RPMI8226 (cell line): Measurements from ENCODE around the gene PRDM7.
"Not testable (repeated sequence)": the region's sequence is repeated elsewhere in the genome, so short reads cannot be mapped to it uniquely, and the experiment has no call there.

Experiments used
- DNase-seq: peaks from one replicate; pipeline ENCODE4 v3.0.0-alpha.2; 2015

Gene PRDM7

DNA sequence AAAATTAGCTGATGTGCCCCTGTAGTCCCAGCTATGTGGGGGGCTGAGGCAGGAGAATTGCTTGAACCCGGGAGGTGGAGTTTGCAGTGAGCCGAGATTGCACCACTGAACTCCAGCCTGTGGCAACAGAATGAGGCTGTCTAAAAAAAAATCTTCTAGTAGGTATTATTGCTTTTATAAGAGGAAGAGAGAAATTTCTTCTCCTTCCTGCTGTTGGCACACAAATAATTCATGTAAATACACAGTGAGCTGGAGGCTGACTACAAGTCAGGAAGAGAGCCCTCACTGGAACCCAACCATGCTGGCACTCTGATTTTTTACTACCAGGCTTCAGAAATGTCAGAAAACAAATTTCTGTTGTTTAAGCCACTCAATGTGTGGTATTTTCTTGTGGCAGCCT lies 6.7 kb downstream of the PRDM7 start:
- no peak for DNase-seq

DNA sequence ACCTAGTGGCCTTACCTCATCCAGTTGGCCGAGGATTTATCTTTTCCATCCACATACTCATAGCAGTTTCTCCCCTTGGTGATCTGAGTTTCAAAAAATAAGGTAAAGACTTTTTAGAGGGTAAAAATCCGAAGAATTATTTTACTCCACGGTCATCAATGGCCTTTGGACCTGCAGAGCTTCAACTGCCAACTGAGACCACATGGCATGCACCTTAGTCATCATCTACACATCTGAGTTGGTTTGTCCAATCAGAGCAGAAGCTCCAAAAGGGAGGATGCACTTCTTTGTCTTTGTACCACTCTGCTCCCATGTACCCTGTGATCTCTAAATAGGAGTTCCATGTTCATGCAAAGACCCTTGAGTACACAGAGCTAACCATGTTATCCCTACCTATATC lies 15.7 kb downstream of the PRDM7 start:
- DNase-seq, result no peak

DNA sequence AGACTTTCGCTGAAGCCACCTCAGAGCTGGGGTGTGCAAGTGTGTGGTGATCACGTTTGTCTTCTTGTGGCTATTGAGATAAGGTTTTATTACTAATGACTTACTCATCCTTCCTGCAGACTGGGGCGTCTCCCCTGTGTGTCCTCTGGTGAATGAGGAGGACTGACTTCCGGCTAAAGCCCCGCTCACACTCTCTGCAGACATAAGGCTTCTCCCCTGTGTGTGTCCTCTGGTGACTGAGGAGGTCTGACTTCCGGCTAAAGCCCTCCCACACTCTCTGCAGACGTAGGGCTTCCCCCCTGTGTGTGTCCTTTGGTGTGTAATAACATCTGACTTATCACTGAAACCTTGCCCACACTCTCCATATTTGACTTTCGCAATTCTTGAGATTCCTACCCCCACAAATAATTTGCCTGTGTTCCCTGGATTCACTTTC lies 19.4 kb downstream of the PRDM7 start:
- no peak for DNase-seq

DNA sequence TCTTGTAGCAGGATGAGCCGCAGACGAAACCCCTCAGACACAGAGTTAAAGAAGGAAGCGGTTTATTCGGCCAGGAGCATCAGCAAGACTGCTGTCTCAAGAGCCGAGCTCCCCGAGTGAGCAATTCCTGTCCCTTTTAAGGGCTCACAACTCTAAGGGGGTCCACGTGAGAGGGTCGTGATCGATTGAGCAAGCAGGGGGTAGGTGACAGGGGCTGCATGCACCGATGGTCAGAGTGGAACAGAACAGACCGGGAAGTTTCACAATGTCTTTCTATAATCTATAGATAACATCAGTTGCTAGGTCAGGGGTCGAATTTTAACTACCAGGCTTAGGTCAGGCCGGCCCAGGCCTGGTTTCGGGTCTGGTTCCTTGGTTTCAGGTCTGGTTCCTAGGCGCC lies 20.6 kb downstream of the PRDM7 start:
- DNase-seq, result not testable (repeated sequence)

DNA sequence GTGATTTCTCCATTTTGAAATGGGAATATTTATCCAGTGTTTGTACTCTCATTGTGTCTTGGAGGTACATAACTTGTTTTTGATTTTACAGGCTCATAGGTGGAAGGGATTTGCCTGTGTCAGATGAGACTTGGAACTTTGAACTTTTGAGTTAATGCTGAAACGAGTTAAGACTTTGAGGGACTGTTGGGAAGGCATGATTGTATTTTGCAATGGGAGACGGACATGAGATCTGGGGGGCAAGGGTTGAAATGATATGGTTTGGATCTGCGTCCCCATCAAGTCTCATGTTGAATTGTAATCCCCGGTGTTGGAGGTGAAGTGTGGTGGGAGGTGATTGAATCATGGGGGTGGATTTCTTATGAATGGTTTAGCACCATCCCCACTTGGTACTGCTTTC lies 21.8 kb downstream of the PRDM7 start:
- no peak for DNase-seq

DNA sequence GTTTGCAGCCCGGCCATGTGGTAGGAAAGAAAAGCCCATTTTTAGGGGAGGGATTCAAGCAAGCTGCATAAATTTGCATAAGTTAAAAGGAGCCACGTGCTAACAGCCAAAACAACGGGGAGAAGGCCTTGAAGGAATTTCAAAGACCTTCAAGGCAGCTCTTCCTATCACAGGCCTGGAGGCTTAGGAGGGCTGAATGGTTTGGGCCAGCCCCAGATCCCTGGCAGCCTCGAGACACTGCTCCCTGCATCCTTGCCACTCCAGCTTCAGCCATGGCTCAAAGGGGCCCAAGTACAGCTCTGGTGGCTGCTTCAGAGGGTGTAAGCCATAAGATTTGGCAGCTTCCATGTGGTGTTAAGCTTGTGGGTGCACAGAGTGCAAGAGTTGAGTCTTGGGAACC lies 22.6 kb downstream of the PRDM7 start:
- no peak for DNase-seq

DNA sequence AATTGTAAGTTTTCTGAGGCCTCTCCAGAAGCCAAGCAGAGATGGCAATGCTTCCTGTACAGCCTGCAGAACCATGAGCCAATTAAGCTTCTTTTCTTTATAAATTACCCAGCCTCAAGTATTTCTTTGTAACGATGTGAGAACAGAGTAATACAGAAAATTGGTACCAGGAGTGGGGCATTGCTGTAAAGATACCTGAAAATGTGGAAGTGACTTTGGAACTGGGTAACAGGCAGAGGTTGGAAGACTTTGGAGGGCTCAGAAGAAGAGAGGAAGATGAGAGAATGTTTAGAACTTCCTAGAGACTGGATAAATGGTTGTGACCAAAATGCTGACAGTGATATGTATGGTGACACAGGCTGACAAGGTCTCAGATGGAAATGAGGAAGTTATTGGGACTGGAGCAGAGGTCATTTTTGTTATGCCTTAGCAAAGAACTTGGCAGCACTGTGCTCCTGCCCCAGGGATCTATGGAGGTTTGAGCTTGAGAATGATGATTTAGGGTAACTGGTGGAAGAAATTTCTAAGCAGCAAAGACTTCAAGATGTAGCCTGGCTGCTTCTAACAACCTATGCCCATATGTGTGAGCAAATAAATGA lies 23.1 kb downstream of the PRDM7 start:
- no peak for DNase-seq

DNA sequence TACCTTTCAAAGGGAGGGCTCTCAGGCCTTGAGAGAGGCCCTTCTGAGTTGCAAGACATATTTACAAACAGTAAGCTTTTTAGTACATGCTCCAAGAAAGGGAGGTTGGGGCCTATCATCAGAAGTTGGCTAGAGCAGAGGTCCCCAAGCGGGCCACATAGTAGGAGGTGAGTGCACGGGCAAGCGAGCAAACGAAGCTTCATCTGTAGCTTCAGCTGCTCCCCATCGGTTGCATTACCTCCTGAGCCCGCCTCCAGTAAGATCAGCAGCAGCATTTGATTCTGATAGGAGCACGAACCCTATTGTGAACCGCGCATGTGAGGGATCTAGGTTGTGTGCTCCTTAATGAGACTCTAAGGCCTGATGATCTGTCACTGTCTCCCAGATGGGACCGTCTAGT lies 26.2 kb downstream of the PRDM7 start:
- DNase-seq, result no peak

DNA sequence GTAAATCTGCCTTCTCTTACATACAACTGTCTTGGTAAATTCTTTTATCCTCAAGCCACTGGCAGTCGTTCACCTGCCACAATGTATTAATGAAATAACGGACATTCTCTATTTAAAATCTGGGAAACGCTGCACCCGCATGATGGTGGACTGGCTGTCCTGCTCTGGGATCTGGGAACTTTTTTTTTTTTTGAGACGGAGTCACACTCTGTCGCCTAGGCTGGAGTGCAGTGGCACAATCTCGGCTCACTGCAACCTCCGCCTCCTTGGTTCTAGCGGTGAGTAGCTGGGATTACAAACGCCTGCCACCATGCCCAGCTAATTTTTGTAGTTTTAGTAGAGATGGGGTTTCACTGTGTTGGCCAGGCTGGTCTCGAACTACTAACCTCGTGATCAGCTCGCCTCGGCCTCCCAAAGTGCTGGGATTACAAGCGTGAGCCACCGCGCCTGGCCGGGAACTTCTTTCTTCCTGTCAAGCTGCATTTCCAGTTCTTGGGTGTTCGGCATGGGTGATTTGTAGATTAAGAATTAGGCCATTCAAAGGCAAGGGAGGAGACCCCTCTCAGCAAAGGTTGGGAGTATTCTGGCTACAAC lies 28.3 kb downstream of the PRDM7 start:
- DNase-seq, result no peak

DNA sequence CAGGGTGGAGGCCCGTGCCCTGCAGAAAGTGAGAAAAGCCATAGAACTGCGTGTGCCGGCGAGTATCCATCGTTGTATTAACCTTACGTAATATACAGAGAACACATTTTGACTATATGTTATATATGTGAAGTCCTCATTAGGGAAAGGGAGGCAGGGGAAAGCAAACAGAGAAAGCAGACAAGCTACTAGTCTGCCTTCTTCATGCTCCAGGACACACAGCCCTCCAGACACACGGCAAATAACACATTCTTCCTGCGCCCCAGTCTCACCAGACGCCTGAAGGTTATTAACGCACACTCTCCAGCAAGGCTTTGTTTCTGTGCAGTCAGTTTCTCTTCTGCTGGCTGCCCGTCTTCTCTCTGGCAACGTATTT lies 28.8 kb downstream of the PRDM7 start:
- no peak for DNase-seq

DNA sequence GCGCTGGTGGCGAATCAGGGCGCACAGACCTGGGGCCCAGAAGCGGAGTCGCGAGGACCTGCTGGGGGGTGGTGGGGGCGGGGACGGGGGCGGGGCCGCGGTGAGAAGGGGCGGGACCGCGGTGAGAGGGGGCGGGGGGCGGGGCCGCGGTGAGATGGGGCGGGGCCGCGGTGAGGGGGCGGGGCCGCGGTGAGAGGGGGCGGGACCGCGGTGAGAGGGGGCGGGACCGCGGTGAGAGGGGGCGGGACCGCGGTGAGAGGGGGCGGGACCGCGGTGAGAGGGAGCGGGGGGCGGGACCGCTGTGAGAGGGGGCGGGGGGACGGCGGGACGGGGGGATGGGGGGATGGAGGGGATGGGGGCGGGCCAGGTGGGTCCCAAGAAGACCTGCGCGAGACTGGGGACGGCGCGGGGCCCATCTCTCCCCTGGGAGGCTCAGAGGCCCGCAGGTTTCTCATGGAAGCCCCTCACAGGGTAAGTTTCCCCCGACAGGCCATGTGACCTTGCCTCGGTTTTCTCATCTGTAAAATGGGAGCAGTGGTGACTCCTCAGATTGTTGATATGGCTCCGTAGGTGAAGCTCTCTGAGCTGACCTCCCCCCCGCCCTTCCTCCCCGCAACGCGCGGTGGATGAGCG lies 29.3 kb downstream of the PRDM7 start:
- no peak for DNase-seq

DNA sequence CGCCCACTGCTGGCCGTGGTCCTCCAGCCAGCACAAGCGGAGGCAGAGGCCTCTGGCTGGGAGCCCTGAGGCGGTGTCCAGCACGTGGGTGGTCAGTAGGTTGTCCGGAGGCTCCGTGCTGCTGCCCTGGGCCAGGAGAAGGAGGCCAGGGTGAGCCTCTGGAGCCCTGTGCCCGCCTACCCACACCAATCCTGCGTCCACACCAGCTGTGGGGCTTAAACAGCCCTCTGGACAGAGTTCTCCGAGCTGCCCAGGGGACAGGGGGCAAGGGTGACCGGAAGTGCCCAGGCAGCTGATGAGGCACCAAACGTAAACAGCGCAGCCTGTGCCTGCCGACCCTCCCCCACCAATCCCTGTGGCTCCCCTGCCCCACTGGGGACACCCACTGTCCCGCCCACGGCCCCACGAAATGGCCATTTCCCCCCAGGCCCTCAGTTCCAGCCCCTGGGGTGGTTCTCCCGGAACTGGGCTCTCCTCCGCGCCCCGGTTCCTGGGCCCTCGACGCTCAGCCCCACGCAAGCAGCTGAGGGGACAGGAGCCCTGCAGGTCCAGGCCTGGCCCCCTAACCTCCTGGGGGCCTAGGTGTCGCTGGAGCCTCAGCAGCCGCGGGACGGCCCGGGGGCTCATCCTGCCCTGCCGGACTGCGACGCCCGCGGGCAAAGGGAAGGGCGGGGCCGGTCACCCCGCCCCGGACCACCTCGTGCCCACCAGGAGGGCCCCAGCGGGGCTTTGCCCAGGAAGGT lies 30.0 kb downstream of the PRDM7 start:
- no peak for DNase-seq

DNA sequence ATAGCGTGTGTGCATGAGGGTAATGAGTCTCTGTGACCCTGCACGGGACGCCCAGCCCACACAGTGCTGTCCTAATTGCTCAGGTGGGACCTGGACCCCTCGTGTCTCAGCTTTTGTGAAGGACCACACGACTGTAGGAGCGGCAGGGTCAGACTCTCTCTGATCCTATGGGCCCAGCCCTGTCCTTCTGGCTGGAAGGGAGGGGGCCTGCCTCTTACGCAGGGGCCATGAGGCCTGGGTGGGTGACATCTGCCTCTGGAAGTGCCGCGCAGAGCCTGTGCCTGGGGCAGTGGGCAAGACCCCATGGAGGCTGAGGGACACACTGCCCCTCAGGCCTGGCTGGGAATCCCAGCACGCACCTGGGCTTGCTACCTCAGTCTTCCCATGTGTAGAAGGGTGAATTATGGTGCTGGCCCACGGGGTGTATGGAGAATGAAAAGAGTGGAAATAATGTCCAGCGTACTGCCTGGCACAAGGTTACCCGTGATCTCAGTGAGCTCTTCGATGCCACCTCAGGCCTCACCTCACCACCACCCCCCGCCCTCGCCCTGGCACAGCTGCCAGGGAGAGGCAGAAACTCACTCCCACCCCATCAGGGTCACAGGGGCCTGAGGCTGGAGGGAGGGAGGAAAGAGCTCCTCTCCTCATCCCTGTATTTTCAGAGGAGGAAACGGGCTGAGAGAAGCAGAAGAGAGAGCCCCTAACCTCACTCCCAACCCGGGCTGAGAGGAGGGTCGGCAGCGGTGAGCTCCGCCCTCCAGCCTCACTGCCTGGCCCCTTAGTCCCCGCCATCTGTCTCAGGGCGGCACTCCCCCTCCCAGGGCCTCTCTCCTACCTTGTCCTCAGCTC lies 30.8 kb downstream of the PRDM7 start:
- no peak for DNase-seq

DNA sequence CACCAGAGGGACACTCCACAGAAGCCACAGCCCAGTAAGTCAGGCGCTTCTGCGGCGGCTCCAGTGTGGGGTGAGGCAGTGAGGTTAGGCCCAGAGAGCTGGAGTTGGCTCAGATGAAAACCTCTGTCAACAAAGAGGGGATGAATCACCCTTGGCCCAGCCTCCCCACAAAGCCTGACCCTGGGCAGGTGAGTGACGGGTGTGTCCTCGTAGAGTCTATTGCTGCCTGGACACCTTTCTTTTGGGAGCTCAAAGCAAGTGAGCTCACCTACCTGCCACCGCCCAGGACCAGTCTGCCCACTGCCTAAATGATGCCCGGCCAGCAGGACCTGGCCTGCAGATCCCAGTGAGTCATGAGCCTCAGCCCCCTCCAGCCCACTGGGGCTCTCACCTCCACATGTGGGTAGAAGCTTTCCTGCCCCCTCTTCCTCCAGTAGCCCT lies 33.0 kb downstream of the PRDM7 start:
- no peak for DNase-seq

DNA sequence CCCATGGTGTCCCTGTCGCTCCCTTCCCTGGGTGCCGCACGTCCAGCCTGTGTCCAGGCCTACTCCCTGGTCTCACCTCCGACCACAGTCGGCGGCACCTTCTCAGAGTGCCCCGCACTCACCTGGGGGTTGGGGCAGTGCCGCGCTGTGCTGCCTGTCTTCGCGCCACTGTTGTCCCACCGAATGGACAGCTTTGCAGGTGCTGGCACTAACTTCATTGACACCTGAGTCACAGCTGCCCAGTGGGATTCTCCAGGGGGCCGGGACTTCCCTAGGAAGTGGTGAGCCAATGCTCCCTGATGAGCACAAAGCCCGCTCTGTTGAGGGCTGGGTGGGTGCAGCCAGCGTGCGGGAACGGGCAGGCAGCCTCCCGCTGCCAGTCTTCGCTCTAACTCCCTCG lies 33.6 kb downstream of the PRDM7 start:
- DNase-seq, result no peak

DNA sequence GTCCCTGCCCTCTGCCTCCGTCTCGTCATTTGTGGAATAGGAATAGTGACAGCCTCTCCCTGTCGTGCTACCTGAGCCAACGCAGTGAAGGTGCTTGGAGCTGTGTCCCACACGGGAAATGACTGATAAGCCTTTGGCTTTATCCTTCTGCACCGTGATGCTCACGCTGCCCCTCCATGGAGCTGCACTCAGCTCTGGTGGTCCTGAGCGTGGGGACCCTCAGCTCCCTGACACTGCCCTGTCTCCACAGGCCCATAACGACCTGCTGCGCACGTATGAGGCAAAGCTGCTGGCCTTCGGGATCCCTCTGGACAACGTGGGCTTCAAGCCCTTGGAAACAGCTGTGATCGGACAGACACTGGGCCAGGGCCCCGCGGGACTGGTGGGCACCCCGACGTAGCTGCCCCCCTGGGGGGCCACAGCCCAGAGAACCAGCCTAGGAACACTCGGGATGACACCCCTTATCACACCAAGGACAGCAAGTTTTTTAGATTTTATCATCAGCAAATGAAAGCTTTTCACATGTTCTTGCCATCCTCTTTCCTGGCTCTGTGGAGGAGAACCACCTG lies 34.1 kb downstream of the PRDM7 start:
- DNase-seq, result no peak

DNA sequence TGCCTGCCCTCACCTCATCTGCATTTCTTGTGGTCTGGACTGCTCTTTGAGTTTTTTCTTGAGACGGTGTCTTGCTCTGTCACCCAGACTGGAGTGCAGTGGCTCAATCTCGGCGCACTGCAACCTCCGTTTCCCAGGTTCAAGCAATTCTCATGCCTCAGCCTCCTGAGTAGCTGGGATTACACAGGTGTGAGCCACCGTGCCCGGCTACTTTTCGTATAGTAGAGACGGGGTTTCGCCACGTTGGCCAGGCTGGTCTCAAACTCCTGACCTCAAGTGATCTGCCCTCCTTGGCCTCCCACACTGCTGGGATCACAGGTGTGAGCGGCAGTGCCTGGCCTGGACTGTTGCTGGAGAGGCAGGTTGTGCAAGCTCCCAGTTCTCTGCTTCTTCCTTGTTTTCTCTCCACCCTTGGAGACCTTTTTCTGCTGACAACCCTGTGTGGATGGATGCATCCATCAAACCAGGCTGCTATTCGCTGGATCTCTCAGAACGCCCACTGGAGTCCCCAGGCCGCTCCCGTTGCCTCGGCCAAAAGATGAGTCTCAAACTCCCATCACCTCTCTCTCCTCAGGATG lies 35.1 kb downstream of the PRDM7 start:
- DNase-seq, result no peak

DNA sequence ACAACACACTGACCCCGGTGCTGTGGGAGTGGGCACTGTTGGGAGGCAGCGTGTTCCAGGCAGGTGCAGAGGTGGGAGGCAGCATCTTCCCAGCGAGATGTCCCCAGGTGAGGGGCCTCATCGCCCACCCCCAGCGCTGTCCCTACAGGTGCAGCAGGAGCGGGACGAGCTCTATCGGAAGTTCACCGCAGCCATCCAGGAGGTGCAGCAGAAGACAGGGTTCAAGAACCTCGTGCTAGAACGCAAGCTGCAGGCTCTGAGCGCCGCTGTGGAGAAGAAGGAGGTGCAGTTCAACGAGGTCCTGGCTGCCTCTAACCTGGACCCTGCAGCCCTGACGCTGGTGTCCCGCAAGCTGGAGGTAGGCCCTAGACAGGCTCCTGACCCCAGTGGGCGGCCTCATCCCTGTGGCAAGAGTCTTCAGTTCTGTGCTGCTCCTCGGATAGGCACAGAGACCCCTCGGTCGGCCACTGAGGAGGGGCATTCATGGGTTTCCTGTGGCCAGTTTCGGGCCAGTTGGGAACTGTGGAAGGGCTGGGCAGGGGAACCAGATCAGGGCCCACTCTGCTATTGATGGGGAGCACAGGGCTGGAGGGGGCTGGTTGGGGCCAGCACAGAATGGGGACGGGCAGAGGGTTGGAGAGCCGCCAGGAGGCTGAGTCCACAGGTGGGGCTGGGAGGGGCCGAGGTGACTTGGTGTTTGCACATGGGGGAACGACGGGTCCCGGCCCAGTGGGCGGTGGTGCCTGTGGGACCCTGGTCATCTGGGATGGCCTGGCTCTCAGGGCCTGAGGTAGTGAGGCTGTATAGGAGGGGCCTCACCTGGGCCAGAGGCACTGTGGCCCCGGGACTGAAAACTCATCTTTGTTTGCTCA lies 36.7 kb downstream of the PRDM7 start:
- DNase-seq, result no peak

DNA sequence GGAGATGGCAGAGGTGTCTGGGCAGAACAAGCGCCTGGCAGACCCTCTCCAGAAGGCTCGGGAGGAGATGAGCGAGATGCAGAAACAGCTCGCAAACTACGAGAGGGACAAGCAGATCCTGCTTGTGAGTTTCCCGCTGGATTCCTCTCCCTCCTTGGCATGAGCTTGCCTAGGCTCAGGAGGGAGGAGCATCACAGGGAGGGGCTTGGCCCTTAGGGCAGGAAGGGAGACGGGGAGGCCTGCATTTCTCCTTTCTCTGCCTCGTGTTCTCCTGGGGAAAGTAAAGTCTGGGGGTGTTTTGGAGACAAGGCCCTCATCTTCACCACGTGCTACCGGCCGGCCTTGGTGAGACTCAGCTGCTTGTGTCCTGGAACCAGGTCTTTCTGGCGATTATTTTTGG lies 39.9 kb downstream of the PRDM7 start:
- DNase-seq, result no peak

DNA sequence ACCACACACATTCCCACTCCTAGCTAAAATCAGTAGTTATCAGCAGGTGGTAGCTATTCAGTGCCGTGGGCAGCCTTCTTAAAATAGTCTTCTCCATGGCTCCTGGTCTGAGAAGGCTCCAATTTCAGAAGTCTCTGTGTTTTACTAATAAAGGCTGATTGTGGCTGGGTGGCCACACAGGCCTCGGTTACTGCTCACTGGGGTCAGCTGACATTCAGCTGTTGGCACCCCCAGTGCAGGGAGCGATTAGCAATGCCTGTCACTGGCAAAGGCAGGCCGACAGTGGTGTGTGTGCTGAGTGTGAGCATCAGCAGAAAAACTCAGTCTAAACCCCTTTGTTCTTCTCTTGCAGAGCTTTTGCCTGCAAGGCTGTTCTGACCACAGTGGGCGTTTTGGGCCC lies 41.2 kb downstream of the PRDM7 start:
- DNase-seq, result no peak

DNA sequence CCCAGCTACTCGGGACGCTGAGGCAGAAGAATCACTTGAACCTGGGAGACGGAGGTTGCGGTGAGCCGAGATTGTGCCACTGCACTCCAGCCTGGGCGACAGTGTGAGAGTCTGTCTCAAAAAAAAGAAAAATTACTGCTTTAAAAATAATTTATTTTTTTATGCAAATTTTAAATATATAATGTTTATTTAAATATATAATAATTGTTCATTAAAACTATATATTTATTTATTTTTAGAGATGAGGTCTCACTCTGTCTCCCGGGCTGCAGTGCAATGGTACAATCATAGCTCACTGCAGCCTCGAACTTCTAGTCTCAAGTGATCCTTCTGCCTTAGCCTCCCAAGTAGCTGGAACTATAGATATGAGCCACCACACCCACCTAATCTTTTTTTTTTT lies 42.6 kb downstream of the PRDM7 start:
- DNase-seq, result no peak
